Effector memory CD8-positive, alpha-beta T cell (primary cell): ENCODE measurements around the gene RNF223.

Experiments
- ATAC-seq: fragments of 150-1000 bp; cut with Tn5 transposase; replicated peaks from 2 replicates; pipeline ENCODE4 v1.10.0; 2021; ENCODE audit warnings: mild to moderate bottlenecking, moderate library complexity
- DNase-seq, 3 experiments: peaks; one replicate each; pipeline ENCODE4 v3.0.0; 2021
- H3K27ac Mint-ChIP-seq, 2 donors: one replicate each; pipeline ENCODE4 v1.8.0; 2022; ENCODE audit warnings: mild to moderate bottlenecking in 2 of 2, mixed read lengths in 2 of 2, moderate library complexity in 2 of 2
- H3K27me3 Mint-ChIP-seq, 2 donors: one replicate each; pipeline ENCODE4 v1.8.0; 2022; ENCODE audit warnings: mixed read lengths in 2 of 2
- H3K36me3 Mint-ChIP-seq: one replicate; pipeline ENCODE4 v1.8.0; 2022; ENCODE audit warnings: mild to moderate bottlenecking, moderate library complexity, mixed read lengths; ENCODE audit not compliant: insufficient read depth
- H3K4me1 Mint-ChIP-seq, 2 donors: one replicate each; pipeline ENCODE4 v1.8.0; 2022; ENCODE audit warnings: low read depth in 2 of 2, mixed read lengths in 2 of 2
- H3K4me3 Mint-ChIP-seq, 2 donors: one replicate each; pipeline ENCODE4 v1.8.0; 2022; ENCODE audit warnings: mild to moderate bottlenecking in 2 of 2, mixed read lengths in 2 of 2, moderate library complexity in 2 of 2
- H3K9me3 Mint-ChIP-seq, 2 donors: one replicate each; pipeline ENCODE4 v1.8.0; 2022; ENCODE audit warnings: mixed read lengths in 2 of 2
- total RNA-seq, 9 experiments: gene quantifications; one replicate each; lab custom pipeline; 2026; lab: John Stamatoyannopoulos, UW

Gene RNF223
- 0 to 0.07 (median 0) reads per million in 9 experiments for total RNA-seq

- H3K27ac Mint-ChIP-seq = no peak within 1 kb of the TSS
Observed at GRCh38 chr1:1073743-1074587, at the start of gene RNF223. Gene RNF223 (minus strand): TSS chr1:1074306. CDS start chr1:1072566, 1,740 bp downstream.

GRCh38 chr1:1122981-1123480 is 48.9 kb upstream of the RNF223 start:
- H3K36me3 Mint-ChIP-seq = no peaks in the 10 kb centered on the region
- H3K9me3 Mint-ChIP-seq = no peaks in the 10 kb centered on the region
- no peak overlapping the region for H3K27ac Mint-ChIP-seq
- H3K4me1 Mint-ChIP-seq = peaks cover 0 to 7% of the 10 kb centered on the region in 2 donors
- DNase-seq (no peak), ATAC-seq (no peak)
- H3K4me3 Mint-ChIP-seq = peak overlapping the region in 1 of 2 donors; percentile 41
- H3K27me3 Mint-ChIP-seq = peaks cover 0 to 23% of the 10 kb centered on the region in 2 donors

More at GRCh38 chr1:1073743-1074587, at the start of gene RNF223:
- peaks cover 6 to 31% of the 10 kb centered on the region in 2 donors for H3K27me3 Mint-ChIP-seq
- no peak within 1 kb of the TSS for H3K4me3 Mint-ChIP-seq
- peaks cover 0 to 3% of the 10 kb centered on the region in 2 donors for H3K4me1 Mint-ChIP-seq
- H3K9me3 Mint-ChIP-seq = no peaks in the 10 kb centered on the region
- ATAC-seq (no peak), DNase-seq (no peak)
- H3K36me3 Mint-ChIP-seq = peaks cover 8% of the 10 kb centered on the region

- no peaks in the 10 kb centered on the region for H3K36me3 Mint-ChIP-seq
- peak overlapping the region in 1 of 2 donors; percentile 41 for H3K4me3 Mint-ChIP-seq
- no peaks in the 10 kb centered on the region for H3K9me3 Mint-ChIP-seq
- H3K27me3 Mint-ChIP-seq = peaks cover 0 to 23% of the 10 kb centered on the region in 2 donors
- H3K4me1 Mint-ChIP-seq = peaks cover 0 to 7% of the 10 kb centered on the region in 2 donors
- no peak overlapping the region for H3K27ac Mint-ChIP-seq
- DNase-seq (peak; percentile 81 to 85 (median 83)), ATAC-seq (peak; percentile 98)
Observed at GRCh38 chr1:1122078-1122811, 48.1 kb upstream of the RNF223 start.

GRCh38 chr1:1121611-1122077 is 47.5 kb upstream of the RNF223 start:
- H3K4me1 Mint-ChIP-seq = peaks cover 3 to 9% of the 10 kb centered on the region in 2 donors
- DNase-seq (no peak), ATAC-seq (no peak)
- H3K4me3 Mint-ChIP-seq = no peak overlapping the region
- no peaks in the 10 kb centered on the region for H3K36me3 Mint-ChIP-seq
- H3K27me3 Mint-ChIP-seq = peaks cover 0 to 23% of the 10 kb centered on the region in 2 donors
- no peaks in the 10 kb centered on the region for H3K9me3 Mint-ChIP-seq
- H3K27ac Mint-ChIP-seq = no peak overlapping the region

GRCh38 chr1:1120866-1121591 is 46.9 kb upstream of the RNF223 start:
- H3K36me3 Mint-ChIP-seq = no peaks in the 10 kb centered on the region
- H3K9me3 Mint-ChIP-seq = no peaks in the 10 kb centered on the region
- peaks cover 0 to 23% of the 10 kb centered on the region in 2 donors for H3K27me3 Mint-ChIP-seq
- no peak overlapping the region for H3K4me3 Mint-ChIP-seq
- DNase-seq (no peak), ATAC-seq (no peak)
- peaks cover 5 to 9% of the 10 kb centered on the region in 2 donors for H3K4me1 Mint-ChIP-seq
- no peak overlapping the region for H3K27ac Mint-ChIP-seq

GRCh38 chr1:1120096-1120495 is 46.0 kb upstream of the RNF223 start:
- ATAC-seq (no peak), DNase-seq (no peak)
- peaks cover 8 to 10% of the 10 kb centered on the region in 2 donors for H3K4me1 Mint-ChIP-seq
- H3K9me3 Mint-ChIP-seq = no peaks in the 10 kb centered on the region
- no peak overlapping the region for H3K4me3 Mint-ChIP-seq
- H3K27ac Mint-ChIP-seq = no peak overlapping the region
- H3K36me3 Mint-ChIP-seq = no peaks in the 10 kb centered on the region
- H3K27me3 Mint-ChIP-seq = peaks cover 0 to 23% of the 10 kb centered on the region in 2 donors

GRCh38 chr1:1119272-1119890 is 45.3 kb upstream of the RNF223 start:
- Mint-ChIP-seq H3K36me3 (no peaks in the 10 kb centered on the region), H3K27me3 (peaks cover 0 to 23% of the 10 kb centered on the region in 2 donors), H3K27ac (no peak overlapping the region), H3K4me3 (no peak overlapping the region), H3K4me1 (peaks cover 12 to 15% of the 10 kb centered on the region in 2 donors), H3K9me3 (no peaks in the 10 kb centered on the region)
- DNase-seq = no peak
- ATAC-seq = no peak

GRCh38 chr1:1118876-1119220 is 44.7 kb upstream of the RNF223 start:
- Mint-ChIP-seq H3K4me3 (no peak overlapping the region), H3K27me3 (peaks cover 0 to 23% of the 10 kb centered on the region in 2 donors), H3K4me1 (peaks cover 12% of the 10 kb centered on the region in 2 donors), H3K36me3 (no peaks in the 10 kb centered on the region), H3K27ac (no peak overlapping the region), H3K9me3 (no peaks in the 10 kb centered on the region)
- ATAC-seq = no peak
- DNase-seq = no peak

- no peak for ATAC-seq
- Mint-ChIP-seq H3K4me3 (peak overlapping the region in 1 of 2 donors; percentile 41), H3K9me3 (no peaks in the 10 kb centered on the region), H3K36me3 (no peaks in the 10 kb centered on the region), H3K27ac (no peak overlapping the region), H3K27me3 (peaks cover 0 to 23% of the 10 kb centered on the region in 2 donors), H3K4me1 (peaks cover 8 to 12% of the 10 kb centered on the region in 2 donors)
- DNase-seq = no peak
Observed at GRCh38 chr1:1118011-1118875, 44.1 kb upstream of the RNF223 start.

GRCh38 chr1:1117469-1117831 is 43.3 kb upstream of the RNF223 start:
- ATAC-seq (no peak), DNase-seq (no peak)
- Mint-ChIP-seq H3K4me3 (peak overlapping the region; percentile 41 to 50), H3K36me3 (peaks cover 3% of the 10 kb centered on the region), H3K9me3 (no peaks in the 10 kb centered on the region), H3K27me3 (peaks cover 0 to 23% of the 10 kb centered on the region in 2 donors), H3K4me1 (peaks cover 9 to 16% of the 10 kb centered on the region in 2 donors), H3K27ac (no peak overlapping the region)

- Mint-ChIP-seq H3K27me3 (peaks cover 0 to 23% of the 10 kb centered on the region in 2 donors), H3K4me1 (peaks cover 9 to 18% of the 10 kb centered on the region in 2 donors), H3K27ac (no peak overlapping the region), H3K36me3 (peaks cover 4% of the 10 kb centered on the region), H3K9me3 (no peaks in the 10 kb centered on the region), H3K4me3 (peak overlapping the region; percentile 41 to 50)
- ATAC-seq (peak; percentile 11), DNase-seq (peak; percentile 27 to 42 (median 34))
Observed at GRCh38 chr1:1116701-1117468, 42.8 kb upstream of the RNF223 start.
